ENCODE measurements around the gene EIF3J.

EIF3J gene

GRCh38 chr15:44595656-44596510 lies 58.9 kb downstream of the EIF3J start:
- DNase-seq, result no peak

GRCh38 chr15:44596511-44597010 lies 59.6 kb downstream of the EIF3J start:
- DNase-seq, result no peak

- no peak for DNase-seq
Observed at GRCh38 chr15:44598066-44598465, 61.1 kb downstream of the EIF3J start.

GRCh38 chr15:44598892-44599291 lies 61.9 kb downstream of the EIF3J start:
- DNase-seq, result no peak

GRCh38 chr15:44603126-44603525 lies 66.2 kb downstream of the EIF3J start:
- DNase-seq, result no peak

GRCh38 chr15:44606740-44607139 lies 69.8 kb downstream of the EIF3J start:
- peak; percentile 10 for DNase-seq

Data from DMS79 (cell line).